Endodermal cell (in vitro differentiated cells): Measurements from ENCODE around the gene DLL1. TPM values are rescaled to one million over a fixed set of nuclear protein-coding genes. Genes with fewer than 3 reads are reported as not detected.

Source experiments
- DNase-seq: peaks from one replicate; pipeline ENCODE4 v3.0.0-alpha.2; 2017
- H3K27ac ChIP-seq: 2 replicates; pipeline ENCODE4 v1.5.1; 2013; ENCODE audit warnings: mild to moderate bottlenecking, low read depth, low read length, moderate library complexity
- H3K27me3 ChIP-seq: 2 replicates; pipeline ENCODE4 v1.6.1; 2013; ENCODE audit warnings: mild to moderate bottlenecking, low read length, moderate library complexity; ENCODE audit not compliant: insufficient read depth, control insufficient read depth, poor library complexity, severe bottlenecking
- H3K36me3 ChIP-seq: 2 replicates; pipeline ENCODE4 v1.7.0; 2013; ENCODE audit warnings: mild to moderate bottlenecking, low read length, moderate library complexity; ENCODE audit not compliant: control insufficient read depth, insufficient read depth
- H3K4me1 ChIP-seq: one replicate; pipeline ENCODE4 v1.7.0; 2013; ENCODE audit warnings: low read length; ENCODE audit not compliant: control insufficient read depth, insufficient read depth
- H3K4me3 ChIP-seq: 2 replicates; pipeline ENCODE4 v1.5.1; 2013; ENCODE audit warnings: mild to moderate bottlenecking, low read length, moderate library complexity
- H3K9ac ChIP-seq: 2 replicates; pipeline ENCODE4 v1.6.1; 2013; ENCODE audit warnings: mild to moderate bottlenecking, low read length, moderate library complexity; ENCODE audit not compliant: poor library complexity, severe bottlenecking; ENCODE audit errors: extremely low read depth
- H3K9me3 ChIP-seq: 2 replicates; pipeline ENCODE4 v1.6.1; 2013; ENCODE audit warnings: mild to moderate bottlenecking, low read length, moderate library complexity; ENCODE audit not compliant: control insufficient read depth
- H3K27ac Mint-ChIP-seq: 2 replicates; pipeline ENCODE4 v1.8.0; 2020; ENCODE audit warnings: mixed read lengths
- H3K27me3 Mint-ChIP-seq: 2 replicates; pipeline ENCODE4 v1.8.0; 2021; ENCODE audit warnings: mild to moderate bottlenecking, mixed read lengths; ENCODE audit not compliant: insufficient read depth
- H3K36me3 Mint-ChIP-seq: 2 replicates; pipeline ENCODE4 v1.8.0; 2020; ENCODE audit warnings: low read depth, mixed read lengths
- H3K4me1 Mint-ChIP-seq: 2 replicates; pipeline ENCODE4 v1.8.0; 2020; ENCODE audit warnings: mixed read lengths
- H3K4me3 Mint-ChIP-seq: 2 replicates; pipeline ENCODE4 v1.8.0; 2020; ENCODE audit warnings: mild to moderate bottlenecking, moderate library complexity, mixed read lengths
- H3K9me3 Mint-ChIP-seq: 2 replicates; pipeline ENCODE4 v1.8.0; 2020; ENCODE audit warnings: mild to moderate bottlenecking, mixed read lengths
- WGBS, 2 experiments: methylation state at CpG; one replicate each; pipeline versions ENCODE4 v1.1.5 to v1.1.7; 2013; ENCODE audit warnings: missing lambda C conversion rate in 2 of 2, mixed read lengths in 1 of 2; ENCODE audit not compliant: insufficient coverage in 1 of 2, insufficient read length in 1 of 2; 5-methylcytosine and 5-hydroxymethylcytosine counted together
- total RNA-seq, 2 donors: library from RNA; stranded (reverse); fragmentation: NEBNext Ultra II Directional in 1 of 2; extraction: Animal tissue kit (Norgen Biotek cat#: 25700) in 1 of 2; gene quantifications; 2 replicates in 1 of 2; 3 replicates in 1 of 2; pipeline ENCODE4 v1.2.1, GENCODE V29; 2021
- TF ChIP-seq, protein P1 (sequence below): fragments of 200-600 bp; sonication (generic); conservative IDR thresholded peaks from 2 replicates; pipeline ENCODE4 v1.5.0; 2021; ENCODE audit warnings: antibody characterized with exemption, mild to moderate bottlenecking

Gene DLL1
- total RNA-seq, 2 donors from 2014 or later, result 3.1 to 3.6 TPM

DNA sequence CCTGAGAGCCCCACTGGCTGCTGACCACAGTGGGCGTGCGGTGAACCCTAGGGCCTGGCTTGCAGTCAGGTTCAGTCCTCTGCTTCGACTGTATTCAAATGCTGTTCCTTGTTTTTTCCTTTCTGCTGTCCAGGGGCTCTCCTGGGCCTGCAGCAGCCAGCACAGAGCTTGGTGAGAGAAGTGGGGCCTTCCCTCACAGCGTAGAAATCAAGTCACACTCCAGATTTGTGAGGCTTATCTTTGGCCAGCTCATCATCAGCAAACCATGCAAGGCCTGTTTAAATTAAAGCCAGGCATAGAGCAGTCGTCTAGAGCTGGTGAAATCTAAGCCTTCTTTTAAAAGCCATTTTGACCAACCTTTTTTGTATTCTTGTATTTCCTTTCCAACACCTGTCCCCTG, 24.1 kb upstream of the DLL1 start:
- no peak overlapping the region for H3K4me3 ChIP-seq
- no peak overlapping the region for H3K27ac Mint-ChIP-seq
- no peaks in the 10 kb centered on the region for H3K4me1 Mint-ChIP-seq
- no peak overlapping the region for H3K4me3 Mint-ChIP-seq
- TF ChIP-seq, protein P1, sequence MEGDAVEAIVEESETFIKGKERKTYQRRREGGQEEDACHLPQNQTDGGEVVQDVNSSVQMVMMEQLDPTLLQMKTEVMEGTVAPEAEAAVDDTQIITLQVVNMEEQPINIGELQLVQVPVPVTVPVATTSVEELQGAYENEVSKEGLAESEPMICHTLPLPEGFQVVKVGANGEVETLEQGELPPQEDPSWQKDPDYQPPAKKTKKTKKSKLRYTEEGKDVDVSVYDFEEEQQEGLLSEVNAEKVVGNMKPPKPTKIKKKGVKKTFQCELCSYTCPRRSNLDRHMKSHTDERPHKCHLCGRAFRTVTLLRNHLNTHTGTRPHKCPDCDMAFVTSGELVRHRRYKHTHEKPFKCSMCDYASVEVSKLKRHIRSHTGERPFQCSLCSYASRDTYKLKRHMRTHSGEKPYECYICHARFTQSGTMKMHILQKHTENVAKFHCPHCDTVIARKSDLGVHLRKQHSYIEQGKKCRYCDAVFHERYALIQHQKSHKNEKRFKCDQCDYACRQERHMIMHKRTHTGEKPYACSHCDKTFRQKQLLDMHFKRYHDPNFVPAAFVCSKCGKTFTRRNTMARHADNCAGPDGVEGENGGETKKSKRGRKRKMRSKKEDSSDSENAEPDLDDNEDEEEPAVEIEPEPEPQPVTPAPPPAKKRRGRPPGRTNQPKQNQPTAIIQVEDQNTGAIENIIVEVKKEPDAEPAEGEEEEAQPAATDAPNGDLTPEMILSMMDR, result no peak
- WGBS, 2 experiments, result 93 to 97% methylated on average over 5 of the region's 5 CpGs
- no peaks in the 10 kb centered on the region for H3K9me3 Mint-ChIP-seq
- H3K27ac ChIP-seq, result no peak overlapping the region
- no peaks in the 10 kb centered on the region for H3K9me3 ChIP-seq
- H3K36me3 ChIP-seq, result peaks cover 20% of the 10 kb centered on the region
- no peak for DNase-seq
- H3K27me3 Mint-ChIP-seq, result no peaks in the 10 kb centered on the region
- H3K9ac ChIP-seq, result no peak overlapping the region
- no peaks in the 10 kb centered on the region for H3K27me3 ChIP-seq
- H3K36me3 Mint-ChIP-seq, result peaks cover 26% of the 10 kb centered on the region
- no peaks in the 10 kb centered on the region for H3K4me1 ChIP-seq

DNA sequence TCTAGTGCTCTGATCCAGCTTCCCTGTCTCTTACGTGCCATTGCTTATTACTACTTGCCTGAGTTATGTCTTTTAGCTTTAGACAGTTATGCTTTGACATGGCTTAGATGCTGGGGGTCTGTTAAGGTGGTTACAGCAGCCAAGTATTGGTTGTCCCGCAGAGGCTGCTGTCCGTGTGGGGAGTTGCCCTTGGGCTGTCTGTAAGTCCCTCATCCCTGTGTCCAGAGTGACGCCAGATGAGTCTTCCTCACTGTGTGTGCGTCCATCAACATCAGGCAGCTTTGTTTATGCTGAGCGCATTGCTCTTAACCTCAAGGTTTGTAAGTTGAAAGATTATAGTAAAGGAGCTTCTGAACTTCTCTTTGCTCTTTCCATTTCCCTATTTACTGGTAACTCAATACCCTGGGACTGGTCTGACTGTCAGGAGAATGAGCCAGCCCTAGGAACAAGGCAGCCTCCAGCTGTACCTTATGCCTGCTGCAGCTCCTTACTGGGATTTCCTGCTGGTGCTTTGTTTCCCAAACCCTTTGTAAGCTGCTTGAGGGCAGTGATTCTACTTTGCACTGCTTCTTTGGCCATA, 22.9 kb upstream of the DLL1 start:
- WGBS, 2 experiments, result 90 to 93% methylated on average over 6 of the region's 6 CpGs
- Mint-ChIP-seq H3K27ac (no peak overlapping the region), H3K9me3 (no peaks in the 10 kb centered on the region), H3K4me1 (no peaks in the 10 kb centered on the region), H3K4me3 (no peak overlapping the region), H3K27me3 (no peaks in the 10 kb centered on the region), H3K36me3 (peaks cover 18% of the 10 kb centered on the region)
- Histone ChIP-seq H3K4me1 (no peaks in the 10 kb centered on the region), H3K9ac (no peak overlapping the region), H3K27ac (no peak overlapping the region), H3K4me3 (no peak overlapping the region), H3K36me3 (peaks cover 12% of the 10 kb centered on the region), H3K9me3 (no peaks in the 10 kb centered on the region), H3K27me3 (no peaks in the 10 kb centered on the region)
- DNase-seq, result no peak
- TF ChIP-seq, protein P1, result no peak

DNA sequence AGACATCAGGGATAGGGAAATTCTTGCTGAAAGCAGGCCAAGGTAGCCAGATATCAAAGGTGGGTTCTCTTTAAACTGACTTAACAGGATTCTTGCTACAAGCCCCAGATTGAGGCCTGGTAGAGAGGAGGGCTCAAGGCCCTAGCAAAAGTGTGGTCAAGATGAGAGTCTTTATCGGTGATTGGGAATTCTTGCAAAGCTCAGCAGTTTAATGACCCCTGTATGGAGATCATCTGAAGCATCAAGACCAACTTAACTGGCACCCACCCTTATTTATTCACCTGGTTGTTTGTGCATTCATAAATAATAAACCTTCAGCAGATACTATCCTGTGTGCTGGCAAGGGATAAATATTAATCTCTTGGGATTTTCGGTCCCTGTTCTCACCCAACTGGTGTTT, 22.0 kb upstream of the DLL1 start:
- Histone ChIP-seq H3K4me3 (no peak overlapping the region), H3K36me3 (peaks cover 3% of the 10 kb centered on the region), H3K27me3 (no peaks in the 10 kb centered on the region), H3K9ac (no peak overlapping the region), H3K27ac (no peak overlapping the region), H3K4me1 (no peaks in the 10 kb centered on the region), H3K9me3 (no peaks in the 10 kb centered on the region)
- Mint-ChIP-seq H3K36me3 (peaks cover 10% of the 10 kb centered on the region), H3K9me3 (no peaks in the 10 kb centered on the region), H3K4me1 (no peaks in the 10 kb centered on the region), H3K27me3 (peaks cover 1% of the 10 kb centered on the region), H3K27ac (no peak overlapping the region), H3K4me3 (no peak overlapping the region)
- WGBS, 2 experiments, result 89 to 100% methylated on average over 1 to 2 of the region's 2 CpGs
- TF ChIP-seq, protein P1, result no peak
- DNase-seq, result no peak
